GM12872 (cell line): Measurements from ENCODE around the gene TAL2.

Source experiments
- CTCF ChIP-seq: IDR thresholded peaks from 3 replicates; pipeline ENCODE4 v1.5.1; 2011; ENCODE audit warnings: low read depth, mild to moderate bottlenecking, low read length, moderate library complexity; ENCODE audit not compliant: insufficient read depth

Gene TAL2

GRCh38 chr9:105698348-105698870 is 36.2 kb downstream of the TAL2 start:
- no peak for TF ChIP-seq CTCF

GRCh38 chr9:105700668-105701067 is 38.4 kb downstream of the TAL2 start:
- TF ChIP-seq CTCF: no peak

GRCh38 chr9:105701145-105701544 is 38.9 kb downstream of the TAL2 start:
- TF ChIP-seq CTCF: no peak

GRCh38 chr9:105702207-105702606 is 40.0 kb downstream of the TAL2 start:
- no peak for TF ChIP-seq CTCF

GRCh38 chr9:105706156-105706555 is 43.9 kb downstream of the TAL2 start:
- TF ChIP-seq CTCF: no peak

- TF ChIP-seq CTCF: no peak
These were observed 46.1 kb downstream of the TAL2 start for GRCh38 chr9:105708405-105708804.

GRCh38 chr9:105710638-105711037 is 48.4 kb downstream of the TAL2 start:
- TF ChIP-seq CTCF: no peak
